HepG2 (cell line): Measurements from ENCODE around the gene MYO1B. TPM values are rescaled to one million over a fixed set of nuclear protein-coding genes. Genes with fewer than 3 reads are reported as not detected.

Experiments used
- ATAC-seq: fragments of 200-7000 bp; cut with Tn5 transposase; 3 replicates; pipeline ENCODE4 v1.9.1; 2020; ENCODE audit warnings: mild to moderate bottlenecking, moderate library complexity
- BruUV-seq: library from RNA; stranded (reverse); fragments of 400-500 nt; replicated peaks from 2 replicates; lab custom pipeline; 2021; lab: Mats Ljungman, UMichigan
- CTCF ChIA-PET: fragments of 300-600 bp; formaldehyde crosslinking; extraction: SDS; loops from one replicate; lab custom pipeline; 2021; ENCODE audit warnings: low total read pairs, inconsistent platforms, low intra/inter-chr PET ratio; lab: Yijun Ruan, JAX
- POLR2A ChIA-PET: fragments of 350-600 bp; sonication (Branson Sonifier 250); formaldehyde crosslinking; loops from one replicate; lab custom pipeline; 2020; ENCODE audit warnings: antibody characterized with exemption, inconsistent platforms; lab: Yijun Ruan, JAX
- DNase-seq: peaks from one replicate; pipeline ENCODE4 v3.0.0-alpha.2; 2015; ENCODE audit warnings: low spot score
- FAIRE-seq: peaks from 3 replicates; lab custom pipeline; 2011; peaks lifted over from hg19 to GRCh38; lab: Jason Lieb, UNC
- H2AFZ ChIP-seq: one replicate; pipeline ENCODE4 v1.6.1; 2011; ENCODE audit warnings: low read length, inconsistent platforms
- H3K27ac ChIP-seq: fragments of 300-600 bp; 3 replicates; pipeline ENCODE4 v1.8.0; 2011; ENCODE audit warnings: mixed run types, mild to moderate bottlenecking, mixed read lengths, low read length, inconsistent platforms; ENCODE audit not compliant: insufficient read depth; ENCODE audit errors: extremely low read length
- H3K27me3 ChIP-seq, 2 experiments: fragments of 200-600 bp in 1 of 2; 2 replicates in 1 of 2; 3 replicates in 1 of 2; pipeline versions ENCODE4 v1.6.0 to v1.8.0; 2011; ENCODE audit warnings: low read length in 2 of 2, mild to moderate bottlenecking in 2 of 2, moderate library complexity in 2 of 2, inconsistent platforms in 1 of 2; ENCODE audit not compliant: insufficient read depth in 2 of 2, control insufficient read depth in 1 of 2
- H3K36me3 ChIP-seq, 2 experiments: fragments of 200-600 bp in 1 of 2; replicated peaks in 1 of 2; 2 replicates in 1 of 2; 3 replicates in 1 of 2; pipeline versions ENCODE4 v1.5.1 to v1.8.0; 2011; ENCODE audit warnings: low read length in 2 of 2, inconsistent platforms in 1 of 2; ENCODE audit not compliant: insufficient read depth in 2 of 2, control insufficient read depth in 1 of 2
- H3K4me1 ChIP-seq: 2 replicates; pipeline ENCODE4 v1.5.1; 2012; ENCODE audit warnings: low read length, inconsistent platforms; ENCODE audit not compliant: insufficient read depth
- H3K4me2 ChIP-seq: 2 replicates; pipeline ENCODE4 v1.6.0; 2011; ENCODE audit warnings: low read depth, low read length, inconsistent platforms
- H3K4me3 ChIP-seq, 3 experiments: fragments of 200-600 bp in 1 of 3; sonication (generic), shearing (Covaris generic) in 1 of 3; replicated peaks in 1 of 3; 2 replicates each; pipeline ENCODE4 v1.5.1; 2011 to 2016; ENCODE audit warnings: low read length in 3 of 3, inconsistent platforms in 2 of 3, low read depth in 2 of 3, mild to moderate bottlenecking in 2 of 3, control low read depth in 1 of 3, mixed read lengths in 1 of 3; ENCODE audit not compliant: insufficient read depth in 1 of 3
- H3K79me2 ChIP-seq: one replicate; pipeline ENCODE4 v1.6.1; 2011; ENCODE audit warnings: low read length, inconsistent platforms; ENCODE audit not compliant: insufficient read depth
- H3K9ac ChIP-seq: 2 replicates; pipeline ENCODE4 v1.6.0; 2011; ENCODE audit warnings: mild to moderate bottlenecking, low read depth, low read length, inconsistent platforms; ENCODE audit not compliant: insufficient read depth
- H3K9me3 ChIP-seq: 2 replicates; pipeline ENCODE4 v1.5.1; 2012; ENCODE audit warnings: mild to moderate bottlenecking, low read length
- H4K20me1 ChIP-seq: 2 replicates; pipeline ENCODE4 v1.6.0; 2011; ENCODE audit warnings: inconsistent platforms, mild to moderate bottlenecking, low read length, moderate library complexity; ENCODE audit not compliant: insufficient read depth
- HNRNPK ChIP-seq: fragments of 200-400 bp; formaldehyde crosslinking; IDR thresholded peaks from 2 replicates; pipeline ENCODE4 v1.6.1; 2018; ENCODE audit warnings: low read length, low read depth, moderate library complexity, mild to moderate bottlenecking; ENCODE audit not compliant: poor library complexity, severe bottlenecking
- NFKB2 ChIP-seq: sonication (generic); formaldehyde crosslinking; IDR thresholded peaks from 2 replicates; pipeline ENCODE4 v1.4.0; 2020; ENCODE audit warnings: missing genetic modification reagents, borderline replicate concordance
- PAWR ChIP-seq: sonication (generic); formaldehyde crosslinking; IDR thresholded peaks from 2 replicates; pipeline ENCODE4 v1.4.0; 2020; ENCODE audit warnings: missing genetic modification reagents, mild to moderate bottlenecking, borderline replicate concordance
- ZNF292 ChIP-seq: sonication (generic); formaldehyde crosslinking; IDR thresholded peaks from 2 replicates; pipeline ENCODE4 v1.8.1; 2022; ENCODE audit warnings: mild to moderate bottlenecking, low read depth, missing genetic modification reagents, borderline replicate concordance
- ZNF30 ChIP-seq: sonication (generic); formaldehyde crosslinking; IDR thresholded peaks from 2 replicates; pipeline ENCODE4 v1.5.0; 2020; ENCODE audit warnings: mild to moderate bottlenecking, missing genetic modification reagents
- ZNF552 ChIP-seq: sonication (generic); formaldehyde crosslinking; IDR thresholded peaks from 2 replicates; pipeline ENCODE4 v1.9.0; 2022; ENCODE audit warnings: missing genetic modification reagents, mild to moderate bottlenecking, borderline replicate concordance
- ZNF564 ChIP-seq: sonication (generic); formaldehyde crosslinking; IDR thresholded peaks from 2 replicates; pipeline ENCODE4 v1.8.1; 2023; ENCODE audit warnings: mild to moderate bottlenecking, missing genetic modification reagents
- ZNF737 ChIP-seq: sonication (generic); formaldehyde crosslinking; IDR thresholded peaks from 2 replicates; pipeline ENCODE4 v1.5.0; 2020; ENCODE audit warnings: missing genetic modification reagents, mild to moderate bottlenecking, borderline replicate concordance
- WGBS: methylation state at CpG from one replicate; pipeline ENCODE4 v1.1.6; 2017; ENCODE audit warnings: low lambda C conversion rate; 5-methylcytosine and 5-hydroxymethylcytosine counted together
- in situ Hi-C: cut with HindIII; loops from 2 replicates; pipeline ENCODE4 v1.10.0; 2017; ENCODE audit warnings: low pct_unique_long_range_greater_than_20kb; ENCODE audit not compliant: extremely low pct_ligation_motif_present
- intact Hi-C: fragments of 100-400 bp; cut with micrococcal nuclease; formaldehyde crosslinking; loops from one replicate; pipeline ENCODE4 v1.10.0; 2022; ENCODE audit not compliant: unreplicated experiment
- polyA plus RNA-seq, 8 experiments: library from polyadenylated mRNA; depleted of rRNA in 3 of 8; stranded (reverse) in 7 of 8; unstranded in 1 of 8; fragments of >200 nt; fragmentation: Illumina TruSeq in 4 of 8; extraction: Trizol in 4 of 8; gene quantifications; 2 replicates each; pipeline versions ENCODE4 v1.2.1 to v1.2.3, GENCODE V29; 2011 to 2016; ENCODE audit warnings: low read depth in 4 of 8, missing spikeins in 1 of 8, mixed read lengths in 1 of 8; ENCODE audit not compliant: insufficient read depth in 1 of 8
- total RNA-seq, 5 experiments: library from RNA; depleted of rRNA; stranded (reverse); fragments of >200 nt; fragmentation: Illumina TruSeq; extraction: Trizol; gene quantifications; 2 replicates each; pipeline ENCODE4 v1.2.3, GENCODE V29; 2016; ENCODE audit warnings: low read depth in 1 of 5
- TF ChIP-seq, protein P1 (sequence below): sonication (generic); formaldehyde crosslinking; IDR thresholded peaks from 2 replicates; pipeline ENCODE4 v1.4.0; 2020; ENCODE audit warnings: missing genetic modification reagents
- TF ChIP-seq, protein P2 (sequence below): sonication (generic); formaldehyde crosslinking; IDR thresholded peaks from 2 replicates; pipeline ENCODE4 v1.5.1; 2020; ENCODE audit warnings: mild to moderate bottlenecking, moderate library complexity, missing genetic modification reagents
- TF ChIP-seq, protein P3 (sequence below): sonication (generic); formaldehyde crosslinking; IDR thresholded peaks from 2 replicates; pipeline ENCODE4 v1.4.0; 2020; ENCODE audit warnings: missing genetic modification reagents, borderline replicate concordance

Gene MYO1B
- total and polyA plus RNA-seq, 2 of the 13 experiments (the other 11 are each of a cell fraction or from before 2014, with no cell fraction given): 36.9 to 89.8 TPM

DNA sequence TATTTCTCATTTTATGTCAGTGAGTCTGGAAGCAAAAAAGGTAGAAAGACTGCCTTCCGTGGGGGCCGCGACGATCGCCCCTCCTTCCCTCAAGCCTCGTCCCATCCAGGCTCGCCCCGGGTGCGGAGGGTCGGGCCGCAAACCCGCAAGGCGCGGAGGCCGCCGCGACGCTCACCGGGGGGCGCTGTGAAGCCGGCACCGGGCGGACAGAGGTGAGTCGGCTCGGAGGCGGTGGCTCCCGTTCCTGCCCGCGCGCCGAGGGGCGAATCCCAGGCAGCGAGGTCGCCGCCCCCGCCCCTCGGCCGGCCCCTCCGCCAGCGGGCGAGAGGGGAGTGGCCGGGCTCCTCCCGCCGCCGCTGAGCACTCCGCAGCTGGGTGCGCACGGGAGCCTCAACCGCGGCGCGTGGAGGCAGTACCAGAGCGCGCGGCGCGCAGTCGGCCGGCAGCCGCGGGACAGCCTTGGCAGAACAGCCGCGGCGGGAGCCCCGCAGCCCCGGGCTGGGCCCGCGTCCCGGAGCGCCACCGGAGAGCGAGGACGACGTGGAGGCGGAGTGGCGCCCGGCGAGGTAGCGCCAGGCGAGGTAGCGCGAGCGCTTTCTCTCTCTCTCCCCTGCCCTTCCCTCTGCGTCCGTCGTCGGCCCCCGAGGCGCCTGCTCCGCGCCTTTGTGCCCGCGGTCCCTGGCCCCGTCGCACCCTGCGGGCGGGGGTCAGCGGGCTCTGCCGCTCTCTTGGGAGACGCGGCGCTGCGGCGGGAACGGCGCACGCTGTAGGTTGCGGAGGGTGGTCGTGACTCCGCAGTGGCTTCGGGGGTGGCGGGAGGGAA is at the start of gene MYO1B (continued):
- no peak; the same call in 1 of the 2 replicates for TF ChIP-seq ZNF292 (CRISPR knock-in tag)

DNA sequence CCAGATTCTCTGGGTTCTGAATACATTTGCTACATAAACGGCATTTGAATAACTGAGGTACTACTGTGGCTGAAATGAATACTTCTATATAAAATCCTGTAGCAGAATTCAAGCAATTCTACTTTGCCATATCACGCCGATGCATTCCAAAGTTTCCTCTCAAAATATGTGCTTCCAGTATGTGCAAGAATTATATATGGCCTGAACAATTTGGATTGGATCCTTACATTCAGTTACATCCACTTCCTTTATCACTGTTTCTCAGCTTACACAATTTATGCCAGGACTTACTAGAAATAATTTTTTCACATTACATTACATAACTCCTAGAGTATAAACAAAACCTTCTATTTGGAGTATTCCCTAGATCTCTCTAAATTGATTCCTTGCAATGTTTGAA is 48.1 kb upstream of the MYO1B start:
- Histone ChIP-seq H3K36me3 (no peaks in the 10 kb centered on the region), H3K9ac (no peak overlapping the region), H3K4me1 (no peaks in the 10 kb centered on the region), H3K4me2 (no peak overlapping the region), H3K79me2 (no peaks in the 10 kb centered on the region), H3K27me3 (no peaks in the 10 kb centered on the region), H3K4me3 (no peak overlapping the region), H2AFZ (no peak overlapping the region), H3K27ac (no peak overlapping the region), H4K20me1 (no peaks in the 10 kb centered on the region), H3K9me3 (no peaks in the 10 kb centered on the region)
- BruUV-seq: no TSS peak
- intact Hi-C loops (no loop called here), in situ Hi-C loops (no loop called here)
- FAIRE-seq: no peak
- CTCF ChIA-PET: no interaction called here
- no peak for DNase-seq
- ATAC-seq: no peak
- POLR2A ChIA-PET: no interaction called here
- TF ChIP-seq NFKB2 (CRISPR knock-in tag) (no peak), ZNF737 (CRISPR knock-in tag) (no peak), HNRNPK (no peak), ZNF564 (no peak), ZNF552 (CRISPR knock-in tag) (no peak), ZNF30 (CRISPR knock-in tag) (no peak), PAWR (CRISPR knock-in tag) (no peak)
- TF ChIP-seq, protein P1, sequence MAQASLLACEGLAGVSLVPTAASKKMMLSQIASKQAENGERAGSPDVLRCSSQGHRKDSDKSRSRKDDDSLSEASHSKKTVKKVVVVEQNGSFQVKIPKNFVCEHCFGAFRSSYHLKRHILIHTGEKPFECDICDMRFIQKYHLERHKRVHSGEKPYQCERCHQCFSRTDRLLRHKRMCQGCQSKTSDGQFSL: no peak
- TF ChIP-seq, protein P2, sequence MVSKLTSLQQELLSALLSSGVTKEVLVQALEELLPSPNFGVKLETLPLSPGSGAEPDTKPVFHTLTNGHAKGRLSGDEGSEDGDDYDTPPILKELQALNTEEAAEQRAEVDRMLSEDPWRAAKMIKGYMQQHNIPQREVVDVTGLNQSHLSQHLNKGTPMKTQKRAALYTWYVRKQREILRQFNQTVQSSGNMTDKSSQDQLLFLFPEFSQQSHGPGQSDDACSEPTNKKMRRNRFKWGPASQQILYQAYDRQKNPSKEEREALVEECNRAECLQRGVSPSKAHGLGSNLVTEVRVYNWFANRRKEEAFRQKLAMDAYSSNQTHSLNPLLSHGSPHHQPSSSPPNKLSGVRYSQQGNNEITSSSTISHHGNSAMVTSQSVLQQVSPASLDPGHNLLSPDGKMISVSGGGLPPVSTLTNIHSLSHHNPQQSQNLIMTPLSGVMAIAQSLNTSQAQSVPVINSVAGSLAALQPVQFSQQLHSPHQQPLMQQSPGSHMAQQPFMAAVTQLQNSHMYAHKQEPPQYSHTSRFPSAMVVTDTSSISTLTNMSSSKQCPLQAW (CRISPR knock-in tag): no peak
- TF ChIP-seq, protein P3, sequence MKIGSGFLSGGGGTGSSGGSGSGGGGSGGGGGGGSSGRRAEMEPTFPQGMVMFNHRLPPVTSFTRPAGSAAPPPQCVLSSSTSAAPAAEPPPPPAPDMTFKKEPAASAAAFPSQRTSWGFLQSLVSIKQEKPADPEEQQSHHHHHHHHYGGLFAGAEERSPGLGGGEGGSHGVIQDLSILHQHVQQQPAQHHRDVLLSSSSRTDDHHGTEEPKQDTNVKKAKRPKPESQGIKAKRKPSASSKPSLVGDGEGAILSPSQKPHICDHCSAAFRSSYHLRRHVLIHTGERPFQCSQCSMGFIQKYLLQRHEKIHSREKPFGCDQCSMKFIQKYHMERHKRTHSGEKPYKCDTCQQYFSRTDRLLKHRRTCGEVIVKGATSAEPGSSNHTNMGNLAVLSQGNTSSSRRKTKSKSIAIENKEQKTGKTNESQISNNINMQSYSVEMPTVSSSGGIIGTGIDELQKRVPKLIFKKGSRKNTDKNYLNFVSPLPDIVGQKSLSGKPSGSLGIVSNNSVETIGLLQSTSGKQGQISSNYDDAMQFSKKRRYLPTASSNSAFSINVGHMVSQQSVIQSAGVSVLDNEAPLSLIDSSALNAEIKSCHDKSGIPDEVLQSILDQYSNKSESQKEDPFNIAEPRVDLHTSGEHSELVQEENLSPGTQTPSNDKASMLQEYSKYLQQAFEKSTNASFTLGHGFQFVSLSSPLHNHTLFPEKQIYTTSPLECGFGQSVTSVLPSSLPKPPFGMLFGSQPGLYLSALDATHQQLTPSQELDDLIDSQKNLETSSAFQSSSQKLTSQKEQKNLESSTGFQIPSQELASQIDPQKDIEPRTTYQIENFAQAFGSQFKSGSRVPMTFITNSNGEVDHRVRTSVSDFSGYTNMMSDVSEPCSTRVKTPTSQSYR (CRISPR knock-in tag): no peak
- WGBS: 30% methylated on average over 3 of the region's 3 CpGs
